Measurements from ENCODE around the gene CRYBG1. TPM values are rescaled to one million over a fixed set of nuclear protein-coding genes. Genes with fewer than 3 reads are reported as not detected.

CRYBG1 gene
- total and polyA plus RNA-seq, 2 of the 4 experiments (the other 2 are of a cell fraction): 0.38 to 1.1 TPM

DNA sequence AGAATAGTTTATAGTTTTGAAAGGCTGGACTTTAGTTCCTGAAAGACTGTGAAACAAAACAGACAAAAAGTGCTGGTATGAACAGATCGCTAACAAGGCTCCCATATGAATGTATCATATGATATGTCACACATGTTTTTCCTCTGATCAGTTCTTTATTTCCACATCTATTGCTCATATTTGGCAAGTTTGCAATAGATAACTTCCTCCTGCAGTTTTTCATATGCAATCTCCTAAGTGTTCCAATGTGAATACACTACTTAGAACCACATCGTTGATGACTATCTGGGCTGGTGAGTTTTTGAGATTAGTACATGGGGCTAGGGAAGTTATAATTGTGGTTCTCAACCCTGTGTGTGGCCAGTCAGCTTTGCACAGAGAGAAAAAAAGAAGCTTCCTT is 23.1 kb downstream of the CRYBG1 start:
- no peak overlapping the region for H3K9ac ChIP-seq (ENCODE audit: low read depth, low read length)
- no TSS peak for BruUV-seq (replicated peaks)
- H2BK15ac ChIP-seq (ENCODE audit: low read depth, low read length): no peak overlapping the region
- in situ Hi-C loops (cut with MboI; ENCODE audit: low sequenced_read_pairs) (no loop called here), intact Hi-C loops (cut with micrococcal nuclease) (no loop called here), dilution Hi-C loops (cut with HindIII; ENCODE audit: low sequenced_read_pairs, unreplicated experiment) (no loop called here)
- no peak overlapping the region for H3K4me3 ChIP-seq (ENCODE audit: insufficient read depth, low read depth, low read length)
- H3K36me3 ChIP-seq (ENCODE audit: control insufficient read depth, insufficient read depth, low read length): no peaks in the 10 kb centered on the region
- no peak overlapping the region for H2BK20ac ChIP-seq (ENCODE audit: low read depth, low read length)
- H4K91ac ChIP-seq (ENCODE audit: insufficient read depth, low read depth, low read length): no peak overlapping the region
- no peak overlapping the region for H3K56ac ChIP-seq (ENCODE audit: extremely low read depth, insufficient read depth, low read length)
- no peaks in the 10 kb centered on the region for H3K79me1 ChIP-seq (ENCODE audit: low read depth in 1 of 2, low read length in 2 of 2)
- no peak overlapping the region for H3K14ac ChIP-seq (replicated peaks; ENCODE audit: low read depth, low read length)
- no peak overlapping the region for H3K4ac ChIP-seq (ENCODE audit: low read depth, low read length)
- no peaks in the 10 kb centered on the region for H4K20me1 ChIP-seq (ENCODE audit: insufficient read depth, low read length)
- no peak overlapping the region for H2AK9ac ChIP-seq (replicated peaks; ENCODE audit: low read depth, low read length, poor library complexity)
- H2AFZ ChIP-seq (replicated peaks; ENCODE audit: low read length, poor library complexity): no peak overlapping the region
- DNase-seq: no peak
- no peak overlapping the region for H3K18ac ChIP-seq (ENCODE audit: low read depth, low read length)
- H3K9me3 ChIP-seq (ENCODE audit: control insufficient read depth, insufficient read depth, low read length): no peaks in the 10 kb centered on the region
- no peak overlapping the region for H4K8ac ChIP-seq (ENCODE audit: low read depth in 2 of 2, low read length in 2 of 2)
- no peak overlapping the region for H4K5ac ChIP-seq (ENCODE audit: low read depth, low read length)
- H3K4me1 ChIP-seq (ENCODE audit: control insufficient read depth, insufficient read depth, low read length): no peaks in the 10 kb centered on the region
- no CpG with 5 or more reads among the region's 2 CpGs for WGBS, 2 experiments (ENCODE audit: extremely low coverage in 2 of 2, insufficient read length in 1 of 2)
- H3K27me3 ChIP-seq (ENCODE audit: control insufficient read depth, insufficient read depth, low read length): peaks cover 9% of the 10 kb centered on the region
- CTCF ChIA-PET: no interaction called here
- no peak overlapping the region for H3K27ac ChIP-seq (ENCODE audit: insufficient read depth, low read length)
- POLR2A ChIA-PET (ENCODE audit: unreplicated experiment): interaction anchor here (0.7 kb wide), 1 partner anchor 61 kb away, joined by 3 read pairs; no protein-coding TSS in a partner anchor
- H3K23ac ChIP-seq (ENCODE audit: low read depth, low read length): no peak overlapping the region
- H3K4me2 ChIP-seq (ENCODE audit: low read depth, low read length): no peak overlapping the region
- no peak overlapping the region for H2BK5ac ChIP-seq (ENCODE audit: low read depth, low read length, poor library complexity, severe bottlenecking)
- TF ChIP-seq FOS (IDR thresholded peaks at IDR 0.05; ENCODE audit: low read depth, low read length) (no peak), CHD1 (IDR thresholded peaks at IDR 0.05; ENCODE audit: low read depth, low read length) (no peak), RAD21 (IDR thresholded peaks at IDR 0.05; ENCODE audit: low read length) (no peak), MXI1 (IDR thresholded peaks at IDR 0.05; ENCODE audit: borderline replicate concordance, low read depth, low read length) (no peak), POLR2A (IDR thresholded peaks at IDR 0.05; ENCODE audit: low read depth, low read length) (no peak)
- TF ChIP-seq, protein P1, sequence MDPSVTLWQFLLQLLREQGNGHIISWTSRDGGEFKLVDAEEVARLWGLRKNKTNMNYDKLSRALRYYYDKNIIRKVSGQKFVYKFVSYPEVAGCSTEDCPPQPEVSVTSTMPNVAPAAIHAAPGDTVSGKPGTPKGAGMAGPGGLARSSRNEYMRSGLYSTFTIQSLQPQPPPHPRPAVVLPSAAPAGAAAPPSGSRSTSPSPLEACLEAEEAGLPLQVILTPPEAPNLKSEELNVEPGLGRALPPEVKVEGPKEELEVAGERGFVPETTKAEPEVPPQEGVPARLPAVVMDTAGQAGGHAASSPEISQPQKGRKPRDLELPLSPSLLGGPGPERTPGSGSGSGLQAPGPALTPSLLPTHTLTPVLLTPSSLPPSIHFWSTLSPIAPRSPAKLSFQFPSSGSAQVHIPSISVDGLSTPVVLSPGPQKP (IDR thresholded peaks at IDR 0.05; ENCODE audit: borderline replicate concordance, low read depth, low read length): no peak
- TF ChIP-seq, protein P2, sequence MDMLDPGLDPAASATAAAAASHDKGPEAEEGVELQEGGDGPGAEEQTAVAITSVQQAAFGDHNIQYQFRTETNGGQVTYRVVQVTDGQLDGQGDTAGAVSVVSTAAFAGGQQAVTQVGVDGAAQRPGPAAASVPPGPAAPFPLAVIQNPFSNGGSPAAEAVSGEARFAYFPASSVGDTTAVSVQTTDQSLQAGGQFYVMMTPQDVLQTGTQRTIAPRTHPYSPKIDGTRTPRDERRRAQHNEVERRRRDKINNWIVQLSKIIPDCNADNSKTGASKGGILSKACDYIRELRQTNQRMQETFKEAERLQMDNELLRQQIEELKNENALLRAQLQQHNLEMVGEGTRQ (IDR thresholded peaks at IDR 0.05; ENCODE audit: low read depth, low read length): no peak
- H2BK120ac ChIP-seq (ENCODE audit: low read depth, low read length): no peak overlapping the region
- no peak for ATAC-seq (ENCODE audit: low read depth)
- no peaks in the 10 kb centered on the region for H3K9me1 ChIP-seq (ENCODE audit: insufficient read depth, low read length)
- no peak overlapping the region for H2AK5ac ChIP-seq (ENCODE audit: low read depth, low read length)

Measured in IMR-90 (cell line).